C4-2B (cell line): ENCODE data around the gene ARHGAP26.

Experiments
- CTCF ChIP-seq: fragments of 450-650 bp; conservative IDR thresholded peaks from 2 replicates; pipeline ENCODE4 v1.5.1; 2017; ENCODE audit warnings: mild to moderate bottlenecking
- ZFX ChIP-seq: fragments of 450-650 bp; IDR thresholded peaks from 2 replicates; pipeline ENCODE4 v1.6.1; 2017

DNA sequence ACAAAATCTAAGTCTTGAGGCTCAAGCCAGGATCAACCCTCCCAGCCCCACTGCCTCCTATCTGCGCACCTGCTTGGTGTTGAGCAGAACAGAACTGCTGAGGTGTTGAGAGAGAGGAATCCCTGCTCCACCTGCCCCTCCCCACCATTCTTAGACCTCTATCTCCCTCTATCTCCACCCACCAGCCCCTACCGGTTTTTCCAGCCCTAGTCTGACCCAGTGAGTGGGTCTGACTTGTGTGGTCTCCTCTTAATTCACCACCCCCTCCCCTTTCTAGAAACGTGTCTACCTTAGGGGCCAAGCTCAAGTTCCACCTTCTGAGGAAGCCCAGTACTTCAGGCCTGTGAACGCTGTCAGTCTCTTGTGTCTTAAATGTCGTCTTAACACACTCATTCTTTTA is 93.7 kb downstream of the ARHGAP26 start:
- TF ChIP-seq CTCF (no peak), ZFX (no peak)
